ENCODE measurements around the gene C17orf100.

DNA sequence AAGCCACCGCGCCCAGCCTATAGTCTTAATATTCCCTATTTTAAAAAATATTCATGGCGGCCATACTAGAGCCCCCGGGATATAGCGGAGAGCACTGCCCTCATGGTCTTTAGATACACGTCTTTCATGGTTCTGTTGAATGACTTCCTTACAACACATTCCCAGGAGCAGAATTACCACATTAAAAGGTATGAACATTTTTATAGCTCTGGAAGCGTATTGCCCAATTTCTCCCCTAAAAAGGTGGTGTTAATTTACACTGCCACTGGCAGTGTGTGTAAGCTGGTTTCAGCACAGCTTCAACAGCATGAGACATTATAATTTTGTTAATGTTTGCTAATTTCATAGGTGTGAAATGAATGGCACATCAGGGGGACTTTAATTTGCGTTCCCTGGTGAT lies 19.0 kb downstream of the C17orf100 start:
- no peak for TF ChIP-seq EZH2 (IDR thresholded peaks at IDR 0.05; ENCODE audit: low read length)
- TF ChIP-seq, protein P1, sequence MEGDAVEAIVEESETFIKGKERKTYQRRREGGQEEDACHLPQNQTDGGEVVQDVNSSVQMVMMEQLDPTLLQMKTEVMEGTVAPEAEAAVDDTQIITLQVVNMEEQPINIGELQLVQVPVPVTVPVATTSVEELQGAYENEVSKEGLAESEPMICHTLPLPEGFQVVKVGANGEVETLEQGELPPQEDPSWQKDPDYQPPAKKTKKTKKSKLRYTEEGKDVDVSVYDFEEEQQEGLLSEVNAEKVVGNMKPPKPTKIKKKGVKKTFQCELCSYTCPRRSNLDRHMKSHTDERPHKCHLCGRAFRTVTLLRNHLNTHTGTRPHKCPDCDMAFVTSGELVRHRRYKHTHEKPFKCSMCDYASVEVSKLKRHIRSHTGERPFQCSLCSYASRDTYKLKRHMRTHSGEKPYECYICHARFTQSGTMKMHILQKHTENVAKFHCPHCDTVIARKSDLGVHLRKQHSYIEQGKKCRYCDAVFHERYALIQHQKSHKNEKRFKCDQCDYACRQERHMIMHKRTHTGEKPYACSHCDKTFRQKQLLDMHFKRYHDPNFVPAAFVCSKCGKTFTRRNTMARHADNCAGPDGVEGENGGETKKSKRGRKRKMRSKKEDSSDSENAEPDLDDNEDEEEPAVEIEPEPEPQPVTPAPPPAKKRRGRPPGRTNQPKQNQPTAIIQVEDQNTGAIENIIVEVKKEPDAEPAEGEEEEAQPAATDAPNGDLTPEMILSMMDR (optimal IDR thresholded peaks at IDR 0.05 in 1 of 3, IDR thresholded peaks at IDR 0.05 in 1 of 3, conservative IDR thresholded peaks at IDR 0.05 in 1 of 3; ENCODE audit: extremely low read depth in 1 of 3, insufficient read depth in 2 of 3, low read length in 3 of 3): no peak

Measured in keratinocyte (primary cell).